Thoracic aorta (tissue), 2 donors: ENCODE measurements around the gene PCDHAC2. TPM values are rescaled to one million over a fixed set of nuclear protein-coding genes. Genes with fewer than 3 reads are reported as not detected.

ENCODE experiments used
- ATAC-seq: fragments of 150-250 bp; one replicate; pipeline ENCODE4 v1.8.0; 2017; ENCODE audit warnings: low read depth; ENCODE audit not compliant: insufficient number of reproducible peaks, low FRiP score
- DNase-seq: peaks from one replicate; pipeline ENCODE4 v3.0.0-alpha.2; 2020; ENCODE audit warnings: low spot score
- H3K27ac ChIP-seq, 2 donors: fragments of 200-600 bp; sonication (generic); 1 replicate in 1 of 2; 2 replicates in 1 of 2; pipeline ENCODE4 v1.5.1; 2016; ENCODE audit warnings: mild to moderate bottlenecking in 2 of 2, moderate library complexity in 2 of 2
- H3K27me3 ChIP-seq: fragments of 200-600 bp; sonication (generic); replicated peaks from 2 replicates; pipeline ENCODE4 v1.6.0; 2016; ENCODE audit warnings: mild to moderate bottlenecking; ENCODE audit not compliant: insufficient read depth
- H3K36me3 ChIP-seq: fragments of 200-600 bp; sonication (generic); one replicate; pipeline ENCODE4 v1.5.1; 2016
- H3K4me1 ChIP-seq, 2 donors: fragments of 200-600 bp; sonication (generic); 1 replicate in 1 of 2; 2 replicates in 1 of 2; pipeline versions ENCODE4 v1.5.1 to v1.6.0; 2016; ENCODE audit warnings: low read depth in 2 of 2, mild to moderate bottlenecking in 1 of 2; ENCODE audit not compliant: control insufficient read depth in 1 of 2
- H3K4me3 ChIP-seq: fragments of 200-600 bp; sonication (generic); 2 replicates; pipeline ENCODE4 v1.5.1; 2016; ENCODE audit warnings: mild to moderate bottlenecking
- H3K9me3 ChIP-seq: fragments of 200-600 bp; sonication (generic); 2 replicates; pipeline ENCODE4 v1.5.1; 2016
- CTCF ChIP-seq: fragments of 200-600 bp; sonication (generic); IDR thresholded peaks from one replicate; pipeline ENCODE4 v1.5.1; 2019; ENCODE audit warnings: antibody characterized with exemption
- total RNA-seq, 2 donors: library from RNA; depleted of rRNA; stranded (reverse); fragments of >200 nt; gene quantifications; one replicate each; pipeline versions ENCODE4 v1.1.0 to v1.2.3, GENCODE V29; 2016

PCDHAC2 gene
- total RNA-seq, 2 donors from 2014 or later = 0.71 TPM; not detected in 1

GRCh38 chr5:141003031-141003430 lies 36.8 kb downstream of the PCDHAC2 start:
- TF ChIP-seq CTCF = no peak
- no peak overlapping the region for H3K27ac ChIP-seq
- peaks cover 5 to 8% of the 10 kb centered on the region in 2 donors for H3K4me1 ChIP-seq
- no peak overlapping the region for H3K4me3 ChIP-seq
- H3K36me3 ChIP-seq = no peaks in the 10 kb centered on the region
- H3K27me3 ChIP-seq = no peaks in the 10 kb centered on the region
- DNase-seq (no peak), ATAC-seq (no peak)
- no peaks in the 10 kb centered on the region for H3K9me3 ChIP-seq

GRCh38 chr5:141003791-141004611 lies 37.7 kb downstream of the PCDHAC2 start:
- no peak for TF ChIP-seq CTCF
- no peak overlapping the region for H3K27ac ChIP-seq
- ATAC-seq (no peak), DNase-seq (no peak)
- H3K9me3 ChIP-seq = no peaks in the 10 kb centered on the region
- H3K4me3 ChIP-seq = no peak overlapping the region
- H3K27me3 ChIP-seq = no peaks in the 10 kb centered on the region
- peaks cover 5 to 8% of the 10 kb centered on the region in 2 donors for H3K4me1 ChIP-seq
- H3K36me3 ChIP-seq = no peaks in the 10 kb centered on the region

GRCh38 chr5:141007791-141008190 lies 41.5 kb downstream of the PCDHAC2 start:
- Histone ChIP-seq H3K27me3 (no peaks in the 10 kb centered on the region), H3K36me3 (no peaks in the 10 kb centered on the region), H3K4me3 (no peak overlapping the region), H3K9me3 (no peaks in the 10 kb centered on the region), H3K4me1 (no peaks in the 10 kb centered on the region), H3K27ac (no peak overlapping the region)
- no peak for TF ChIP-seq CTCF
- no peak for ATAC-seq
- no peak for DNase-seq

- no peak overlapping the region for H3K27ac ChIP-seq
- no peak for TF ChIP-seq CTCF
- ATAC-seq = no peak
- H3K9me3 ChIP-seq = no peaks in the 10 kb centered on the region
- H3K4me1 ChIP-seq = no peaks in the 10 kb centered on the region
- H3K4me3 ChIP-seq = no peak overlapping the region
- no peaks in the 10 kb centered on the region for H3K36me3 ChIP-seq
- H3K27me3 ChIP-seq = no peaks in the 10 kb centered on the region
- DNase-seq = no peak
These were observed 43.9 kb downstream of the PCDHAC2 start for GRCh38 chr5:141010047-141010793.

GRCh38 chr5:141017943-141018342 lies 51.7 kb downstream of the PCDHAC2 start:
- Histone ChIP-seq H3K4me3 (no peak overlapping the region), H3K4me1 (no peaks in the 10 kb centered on the region), H3K27me3 (no peaks in the 10 kb centered on the region), H3K9me3 (no peaks in the 10 kb centered on the region), H3K27ac (no peak overlapping the region), H3K36me3 (no peaks in the 10 kb centered on the region)
- ATAC-seq (no peak), DNase-seq (no peak)
- TF ChIP-seq CTCF = no peak
